HG02642 (cell line): ENCODE measurements around the gene TMEM176B.

Experiments used
- ATAC-seq: cut with Tn5 transposase; IDR thresholded peaks from one replicate; pipeline ENCODE4 v1.9.1; 2021; ENCODE audit warnings: mild to moderate bottlenecking; ENCODE audit not compliant: unreplicated experiment, poor library complexity

TMEM176B gene

GRCh38 chr7:150755473-150756099 is 44.6 kb downstream of the TMEM176B start:
- peak; percentile 46 for ATAC-seq

- ATAC-seq: no peak
Measured at GRCh38 chr7:150754951-150755350, 45.2 kb downstream of the TMEM176B start.

- no peak for ATAC-seq
Measured at GRCh38 chr7:150753826-150754603, 46.1 kb downstream of the TMEM176B start.

- ATAC-seq: no peak
Measured at GRCh38 chr7:150753239-150753638, 46.9 kb downstream of the TMEM176B start.

GRCh38 chr7:150751702-150752101 is 48.5 kb downstream of the TMEM176B start:
- no peak for ATAC-seq

GRCh38 chr7:150748376-150748775 is 51.8 kb downstream of the TMEM176B start:
- no peak for ATAC-seq

- no peak for ATAC-seq
Measured at GRCh38 chr7:150746921-150747320, 53.2 kb downstream of the TMEM176B start.

GRCh38 chr7:150745876-150746275 is 54.3 kb downstream of the TMEM176B start:
- no peak for ATAC-seq

GRCh38 chr7:150745086-150745485 is 55.1 kb downstream of the TMEM176B start:
- no peak for ATAC-seq

GRCh38 chr7:150744041-150744656 is 56.0 kb downstream of the TMEM176B start:
- ATAC-seq: no peak

- ATAC-seq: no peak
Measured at GRCh38 chr7:150742286-150742968, 57.7 kb downstream of the TMEM176B start.
